Vagina (tissue), 2 donors: ENCODE results near the gene TMEM134. TPM values are rescaled to one million over a fixed set of nuclear protein-coding genes. Genes with fewer than 3 reads are reported as not detected.

Experiments used
- DNase-seq, 2 donors: peaks; one replicate each; pipeline ENCODE4 v3.0.0-alpha.2; 2017; ENCODE audit errors: extremely low spot score in 2 of 2
- H3K27ac ChIP-seq: fragments of 200-600 bp; sonication (generic); one replicate; pipeline ENCODE4 v1.5.1; 2019
- H3K27me3 ChIP-seq: fragments of 200-600 bp; sonication (generic); one replicate; pipeline ENCODE4 v1.5.1; 2019
- H3K36me3 ChIP-seq, 2 donors: fragments of 200-600 bp; sonication (generic); one replicate each; pipeline ENCODE4 v1.5.1; 2017 to 2019
- H3K4me1 ChIP-seq: fragments of 200-600 bp; sonication (generic); one replicate; pipeline ENCODE4 v1.5.1; 2019
- H3K4me3 ChIP-seq, 2 donors: fragments of 200-600 bp; sonication (generic); 1 replicate in 1 of 2; 2 replicates in 1 of 2; pipeline ENCODE4 v1.5.1; 2016 to 2019
- H3K9me3 ChIP-seq: fragments of 200-600 bp; sonication (generic); one replicate; pipeline ENCODE4 v1.5.1; 2019
- CTCF ChIP-seq, 3 experiments: fragments of 450-650 bp in 2 of 3; fragments of 200-600 bp in 1 of 3; sonication (generic) in 1 of 3; IDR thresholded peaks; one replicate each; pipeline ENCODE4 v1.5.1; 2017 to 2019; ENCODE audit warnings: antibody characterized with exemption in 3 of 3, mild to moderate bottlenecking in 2 of 3, moderate library complexity in 2 of 3
- POLR2A ChIP-seq, 2 donors: fragments of 450-650 bp; IDR thresholded peaks; one replicate each; pipeline ENCODE4 v1.6.1; 2017; ENCODE audit warnings: antibody characterized with exemption in 2 of 2, mild to moderate bottlenecking in 2 of 2, moderate library complexity in 2 of 2
- POLR2AphosphoS5 ChIP-seq, 2 donors: sonication (generic); formaldehyde crosslinking; IDR thresholded peaks; one replicate each; pipeline ENCODE4 v1.9.0; 2017; ENCODE audit warnings: antibody characterized with exemption in 2 of 2, mild to moderate bottlenecking in 2 of 2, low read depth in 1 of 2; ENCODE audit not compliant: insufficient read depth in 1 of 2
- intact Hi-C: fragments of 100-400 bp; cut with DNase I; formaldehyde crosslinking; loops from one replicate; pipeline ENCODE4 v1.15.1; 2023
- total RNA-seq: library from RNA; depleted of rRNA; stranded (reverse); fragments of >200 nt; gene quantifications from one replicate; pipeline ENCODE4 v1.2.3, GENCODE V29; 2016

TMEM134 gene
- total RNA-seq, 1 donor from 2014 or later: 88.6 TPM

GRCh38 chr11:67436459-67437081, 32.5 kb downstream of the TMEM134 start:
- Histone ChIP-seq H3K9me3 (no peaks in the 10 kb centered on the region), H3K36me3 (peaks cover 0 to 63% of the 10 kb centered on the region in 2 donors), H3K27ac (no peak overlapping the region), H3K4me1 (peaks cover 44% of the 10 kb centered on the region), H3K27me3 (no peaks in the 10 kb centered on the region), H3K4me3 (peak overlapping the region in 1 of 2 donors; percentile 32)
- intact Hi-C loops: no loop called here
- TF ChIP-seq POLR2A (IDR thresholded peaks at IDR 0.05): no peak
- TF ChIP-seq POLR2AphosphoS5 (IDR thresholded peaks at IDR 0.05; ENCODE audit: insufficient read depth in 1 of 2, low read depth in 1 of 2): no peak
- no peak for TF ChIP-seq CTCF (IDR thresholded peaks at IDR 0.05)
- DNase-seq: no peak

GRCh38 chr11:67435727-67436458, 33.2 kb downstream of the TMEM134 start:
- intact Hi-C loops: no loop called here
- peaks cover 0 to 59% of the 10 kb centered on the region in 2 donors for H3K36me3 ChIP-seq
- H3K27ac ChIP-seq: no peak overlapping the region

DNA sequence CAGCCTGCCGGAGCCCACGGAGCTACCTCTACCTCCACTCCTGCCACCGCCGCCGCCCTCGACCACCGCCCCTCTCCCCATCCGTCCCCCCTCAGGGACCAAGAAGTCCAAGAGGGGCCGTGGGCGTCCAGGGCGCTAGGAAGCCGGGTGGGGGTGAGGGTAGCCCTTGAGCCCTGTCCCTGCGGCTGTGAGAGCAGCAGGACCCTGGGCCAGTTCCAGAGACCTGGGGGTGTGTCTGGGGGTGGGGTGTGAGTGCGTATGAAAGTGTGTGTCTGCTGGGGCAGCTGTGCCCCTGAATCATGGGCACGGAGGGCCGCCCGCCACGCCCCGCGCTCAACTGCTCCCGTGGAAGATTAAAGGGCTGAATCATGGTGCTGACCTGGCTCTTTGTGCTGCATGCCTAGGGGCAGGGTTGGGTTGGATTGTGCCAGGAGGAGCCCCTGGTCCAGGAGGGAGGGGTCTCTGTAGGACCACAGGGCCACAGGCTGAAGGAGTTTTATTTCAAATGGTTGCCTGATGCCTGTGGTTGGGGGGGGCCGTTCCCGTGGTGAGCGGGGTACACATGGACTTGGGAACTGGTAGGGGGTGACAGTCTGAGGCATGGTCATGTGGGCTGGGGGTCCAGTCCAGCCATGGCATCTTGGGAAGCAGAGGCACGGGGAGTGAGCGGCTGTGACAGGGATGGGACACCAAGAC, 33.9 kb downstream of the TMEM134 start:
- no peak overlapping the region for H3K27ac ChIP-seq
- no peak for TF ChIP-seq CTCF (IDR thresholded peaks at IDR 0.05)
- TF ChIP-seq POLR2AphosphoS5 (IDR thresholded peaks at IDR 0.05; ENCODE audit: insufficient read depth in 1 of 2, low read depth in 1 of 2): no peak
- TF ChIP-seq POLR2A (IDR thresholded peaks at IDR 0.05): no peak
- no peaks in the 10 kb centered on the region for H3K9me3 ChIP-seq
- DNase-seq: no peak
- peaks cover 0 to 52% of the 10 kb centered on the region in 2 donors for H3K36me3 ChIP-seq
- intact Hi-C loops: no loop called here
- peaks cover 39% of the 10 kb centered on the region for H3K4me1 ChIP-seq
- no peak overlapping the region for H3K4me3 ChIP-seq
- no peaks in the 10 kb centered on the region for H3K27me3 ChIP-seq

More at GRCh38 chr11:67435727-67436458, 33.2 kb downstream of the TMEM134 start:
- Histone ChIP-seq H3K4me3 (peak overlapping the region in 1 of 2 donors; percentile 32), H3K4me1 (peaks cover 41% of the 10 kb centered on the region), H3K9me3 (no peaks in the 10 kb centered on the region), H3K27me3 (no peaks in the 10 kb centered on the region)
- no peak for DNase-seq
- TF ChIP-seq POLR2A (IDR thresholded peaks at IDR 0.05) (no peak), POLR2AphosphoS5 (IDR thresholded peaks at IDR 0.05; ENCODE audit: insufficient read depth in 1 of 2, low read depth in 1 of 2) (no peak), CTCF (IDR thresholded peaks at IDR 0.05) (no peak)

GRCh38 chr11:67434395-67434881, 34.6 kb downstream of the TMEM134 start:
- H3K27me3 ChIP-seq: no peaks in the 10 kb centered on the region
- H3K9me3 ChIP-seq: no peaks in the 10 kb centered on the region
- peaks cover 39% of the 10 kb centered on the region for H3K4me1 ChIP-seq
- DNase-seq: no peak
- no peak overlapping the region for H3K4me3 ChIP-seq
- TF ChIP-seq POLR2A (IDR thresholded peaks at IDR 0.05) (no peak), CTCF (IDR thresholded peaks at IDR 0.05) (no peak), POLR2AphosphoS5 (IDR thresholded peaks at IDR 0.05; ENCODE audit: insufficient read depth in 1 of 2, low read depth in 1 of 2) (no peak)
- no peak overlapping the region for H3K27ac ChIP-seq
- peaks cover 0 to 45% of the 10 kb centered on the region in 2 donors for H3K36me3 ChIP-seq
- intact Hi-C loops: no loop called here
